ENCODE results near the gene CACNB2. TPM values are rescaled to one million over a fixed set of nuclear protein-coding genes. Genes with fewer than 3 reads are reported as not detected.

Gene CACNB2
- total RNA-seq, 1 experiment from 2014 or later = not detected

- in situ Hi-C loops (cut with HindIII; ENCODE audit: low pct_unique_long_range_greater_than_20kb, low sequenced_read_pairs) = no loop called here
- no peak for DNase-seq (ENCODE audit: low read depth)
Measured at GRCh38 chr10:18298256-18298655, 158.0 kb downstream of the CACNB2 start.

GRCh38 chr10:18303851-18304801, 163.9 kb downstream of the CACNB2 start:
- in situ Hi-C loops (cut with HindIII; ENCODE audit: low pct_unique_long_range_greater_than_20kb, low sequenced_read_pairs) = no loop called here
- no peak for DNase-seq (ENCODE audit: low read depth)

GRCh38 chr10:18306031-18306430, 165.8 kb downstream of the CACNB2 start:
- no peak for DNase-seq (ENCODE audit: low read depth)
- in situ Hi-C loops (cut with HindIII; ENCODE audit: low pct_unique_long_range_greater_than_20kb, low sequenced_read_pairs) = no loop called here

- DNase-seq (ENCODE audit: low read depth) = no peak
- in situ Hi-C loops (cut with HindIII; ENCODE audit: low pct_unique_long_range_greater_than_20kb, low sequenced_read_pairs) = no loop called here
Measured at GRCh38 chr10:18308600-18308999, 168.4 kb downstream of the CACNB2 start.

GRCh38 chr10:18310761-18311160, 170.5 kb downstream of the CACNB2 start:
- DNase-seq (ENCODE audit: low read depth) = no peak
- in situ Hi-C loops (cut with HindIII; ENCODE audit: low pct_unique_long_range_greater_than_20kb, low sequenced_read_pairs) = no loop called here

GRCh38 chr10:18312374-18313139, 172.3 kb downstream of the CACNB2 start:
- in situ Hi-C loops (cut with HindIII; ENCODE audit: low pct_unique_long_range_greater_than_20kb, low sequenced_read_pairs) = no loop called here

GRCh38 chr10:18313140-18313530, 172.9 kb downstream of the CACNB2 start:
- in situ Hi-C loops (cut with HindIII; ENCODE audit: low pct_unique_long_range_greater_than_20kb, low sequenced_read_pairs) = no loop called here
- no peak for DNase-seq (ENCODE audit: low read depth)

More at GRCh38 chr10:18312374-18313139, 172.3 kb downstream of the CACNB2 start:
- peak; percentile 19 for DNase-seq (ENCODE audit: low read depth)

GRCh38 chr10:18313626-18314025, 173.4 kb downstream of the CACNB2 start:
- in situ Hi-C loops (cut with HindIII; ENCODE audit: low pct_unique_long_range_greater_than_20kb, low sequenced_read_pairs) = no loop called here

GRCh38 chr10:18319628-18320027, 179.4 kb downstream of the CACNB2 start:
- DNase-seq (ENCODE audit: low read depth) = no peak
- in situ Hi-C loops (cut with HindIII; ENCODE audit: low pct_unique_long_range_greater_than_20kb, low sequenced_read_pairs) = no loop called here

More at GRCh38 chr10:18313626-18314025, 173.4 kb downstream of the CACNB2 start:
- DNase-seq (ENCODE audit: low read depth) = no peak

GRCh38 chr10:18321371-18321770, 181.1 kb downstream of the CACNB2 start:
- in situ Hi-C loops (cut with HindIII; ENCODE audit: low pct_unique_long_range_greater_than_20kb, low sequenced_read_pairs) = no loop called here
- no peak for DNase-seq (ENCODE audit: low read depth)

GRCh38 chr10:18323916-18324315, 183.7 kb downstream of the CACNB2 start:
- in situ Hi-C loops (cut with HindIII; ENCODE audit: low pct_unique_long_range_greater_than_20kb, low sequenced_read_pairs) = no loop called here

GRCh38 chr10:18325410-18325809, 185.2 kb downstream of the CACNB2 start:
- in situ Hi-C loops (cut with HindIII; ENCODE audit: low pct_unique_long_range_greater_than_20kb, low sequenced_read_pairs) = no loop called here
- DNase-seq (ENCODE audit: low read depth) = no peak

More at GRCh38 chr10:18323916-18324315, 183.7 kb downstream of the CACNB2 start:
- DNase-seq (ENCODE audit: low read depth) = no peak

GRCh38 chr10:18325889-18326531, 185.8 kb downstream of the CACNB2 start:
- in situ Hi-C loops (cut with HindIII; ENCODE audit: low pct_unique_long_range_greater_than_20kb, low sequenced_read_pairs) = no loop called here
- DNase-seq (ENCODE audit: low read depth) = peak; percentile 11

- in situ Hi-C loops (cut with HindIII; ENCODE audit: low pct_unique_long_range_greater_than_20kb, low sequenced_read_pairs) = no loop called here
- DNase-seq (ENCODE audit: low read depth) = no peak
Measured at GRCh38 chr10:18328941-18329340, 188.7 kb downstream of the CACNB2 start.

- in situ Hi-C loops (cut with HindIII; ENCODE audit: low pct_unique_long_range_greater_than_20kb, low sequenced_read_pairs) = no loop called here
- no peak for DNase-seq (ENCODE audit: low read depth)
Measured at GRCh38 chr10:18332048-18332447, 191.8 kb downstream of the CACNB2 start.

- in situ Hi-C loops (cut with HindIII; ENCODE audit: low pct_unique_long_range_greater_than_20kb, low sequenced_read_pairs) = no loop called here
- DNase-seq (ENCODE audit: low read depth) = no peak
Measured at GRCh38 chr10:18332484-18332883, 192.3 kb downstream of the CACNB2 start.

- in situ Hi-C loops (cut with HindIII; ENCODE audit: low pct_unique_long_range_greater_than_20kb, low sequenced_read_pairs) = no loop called here
- DNase-seq (ENCODE audit: low read depth) = no peak
Measured at GRCh38 chr10:18333621-18334020, 193.4 kb downstream of the CACNB2 start.

GRCh38 chr10:18334116-18334867, 194.1 kb downstream of the CACNB2 start:
- DNase-seq (ENCODE audit: low read depth) = no peak
- in situ Hi-C loops (cut with HindIII; ENCODE audit: low pct_unique_long_range_greater_than_20kb, low sequenced_read_pairs) = no loop called here

All from Caki2 (cell line).